MM.1S (cell line): ENCODE measurements around the gene PLCB1.

Experiments
- DNase-seq: peaks from one replicate; pipeline ENCODE4 v3.0.0-alpha.2; 2015
- H2AFZ ChIP-seq: fragments of 300-600 bp; sonication (generic); 2 replicates; pipeline ENCODE4 v1.6.0; 2016; ENCODE audit warnings: antibody characterized with exemption, low read length
- H3F3A ChIP-seq: fragments of 300-600 bp; sonication (generic); 2 replicates; pipeline ENCODE4 v1.6.1; 2016; ENCODE audit warnings: mild to moderate bottlenecking, antibody characterized with exemption, low read length, moderate library complexity, mixed read lengths; ENCODE audit not compliant: insufficient read depth
- H3K27ac ChIP-seq: fragments of 300-600 bp; sonication (generic); 2 replicates; pipeline ENCODE4 v1.5.1; 2016; ENCODE audit warnings: mild to moderate bottlenecking, low read length
- H3K27me3 ChIP-seq: fragments of 300-600 bp; sonication (generic); replicated peaks from 2 replicates; pipeline ENCODE4 v1.6.0; 2016; ENCODE audit warnings: low read length; ENCODE audit not compliant: insufficient read depth
- H3K36me3 ChIP-seq: fragments of 300-600 bp; sonication (generic); replicated peaks from 2 replicates; pipeline ENCODE4 v1.6.1; 2016; ENCODE audit warnings: mild to moderate bottlenecking, low read length, mixed read lengths; ENCODE audit not compliant: insufficient read depth
- H3K4me1 ChIP-seq: fragments of 300-600 bp; sonication (generic); 2 replicates; pipeline ENCODE4 v1.6.1; 2016; ENCODE audit warnings: low read length, mixed read lengths
- H3K4me2 ChIP-seq: fragments of 300-600 bp; sonication (generic); 2 replicates; pipeline ENCODE4 v1.6.0; 2016; ENCODE audit warnings: low read depth, low read length
- H3K4me3 ChIP-seq: fragments of 300-600 bp; sonication (generic); 2 replicates; pipeline ENCODE4 v1.5.1; 2016; ENCODE audit warnings: low read length, mixed read lengths
- H3K79me2 ChIP-seq: fragments of 300-600 bp; sonication (generic); 2 replicates; pipeline ENCODE4 v1.6.1; 2016; ENCODE audit warnings: mixed run types, low read length, mixed read lengths
- H3K9ac ChIP-seq: fragments of 300-600 bp; sonication (generic); 2 replicates; pipeline ENCODE4 v1.6.1; 2016; ENCODE audit warnings: low read length, mixed read lengths
- H3K9me2 ChIP-seq: fragments of 300-600 bp; sonication (generic); replicated peaks from 2 replicates; pipeline ENCODE4 v1.6.1; 2016; ENCODE audit warnings: mild to moderate bottlenecking, low read length, mixed read lengths; ENCODE audit not compliant: insufficient read depth
- H3K9me3 ChIP-seq: fragments of 300-600 bp; sonication (generic); replicated peaks from 2 replicates; pipeline ENCODE4 v1.6.1; 2016; ENCODE audit warnings: mild to moderate bottlenecking, low read length, mixed read lengths; ENCODE audit not compliant: insufficient read depth
- H4K20me1 ChIP-seq: fragments of 300-600 bp; sonication (generic); 2 replicates; pipeline ENCODE4 v1.6.1; 2016; ENCODE audit warnings: mild to moderate bottlenecking, low read length, moderate library complexity, mixed read lengths; ENCODE audit not compliant: insufficient read depth
- EZH2 ChIP-seq: fragments of 300-600 bp; sonication (generic); optimal IDR thresholded peaks from 2 replicates; pipeline ENCODE3; 2017; ENCODE audit warnings: low read depth, mild to moderate bottlenecking, antibody characterized with exemption, low read length, mixed read lengths
- EZH2phosphoT487 ChIP-seq: fragments of 300-600 bp; sonication (generic); IDR thresholded peaks from 2 replicates; pipeline ENCODE4 v1.6.1; 2018; ENCODE audit warnings: antibody characterized with exemption, low read length
- TF ChIP-seq, protein P1 (sequence below): fragments of 300-600 bp; sonication (generic); IDR thresholded peaks from 2 replicates; pipeline ENCODE4 v1.5.1; 2016; ENCODE audit warnings: antibody characterized with exemption, low read length, mixed read lengths

Gene PLCB1

DNA sequence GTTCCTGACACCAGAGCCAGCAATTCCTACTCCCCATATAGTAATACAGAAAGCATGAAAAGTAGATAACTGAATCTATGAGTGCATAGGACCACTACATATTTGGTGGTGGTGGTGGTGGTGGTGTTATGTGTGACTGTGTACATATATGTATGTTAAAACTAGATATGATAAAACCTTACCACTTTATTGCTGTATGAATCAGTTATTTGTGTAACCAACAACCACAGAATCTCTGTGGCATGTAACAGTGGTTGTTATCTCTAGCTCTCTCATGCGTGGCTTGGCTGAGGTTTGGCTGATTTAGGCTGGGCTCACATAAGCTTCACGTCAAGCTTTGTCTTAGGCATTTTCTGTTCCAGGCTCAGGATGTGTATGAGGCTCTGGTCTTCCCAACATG, 55.7 kb downstream of the PLCB1 start:
- Histone ChIP-seq H4K20me1 (no peaks in the 10 kb centered on the region), H3K27me3 (no peaks in the 10 kb centered on the region), H2AFZ (no peak overlapping the region), H3K36me3 (no peaks in the 10 kb centered on the region), H3K27ac (no peak overlapping the region), H3K79me2 (no peaks in the 10 kb centered on the region), H3K9ac (no peak overlapping the region), H3K9me2 (no peaks in the 10 kb centered on the region), H3K4me1 (no peaks in the 10 kb centered on the region), H3F3A (no peaks in the 10 kb centered on the region), H3K4me3 (no peak overlapping the region), H3K9me3 (no peaks in the 10 kb centered on the region), H3K4me2 (no peak overlapping the region)
- TF ChIP-seq EZH2phosphoT487 (no peak), EZH2 (no peak)
- TF ChIP-seq, protein P1, sequence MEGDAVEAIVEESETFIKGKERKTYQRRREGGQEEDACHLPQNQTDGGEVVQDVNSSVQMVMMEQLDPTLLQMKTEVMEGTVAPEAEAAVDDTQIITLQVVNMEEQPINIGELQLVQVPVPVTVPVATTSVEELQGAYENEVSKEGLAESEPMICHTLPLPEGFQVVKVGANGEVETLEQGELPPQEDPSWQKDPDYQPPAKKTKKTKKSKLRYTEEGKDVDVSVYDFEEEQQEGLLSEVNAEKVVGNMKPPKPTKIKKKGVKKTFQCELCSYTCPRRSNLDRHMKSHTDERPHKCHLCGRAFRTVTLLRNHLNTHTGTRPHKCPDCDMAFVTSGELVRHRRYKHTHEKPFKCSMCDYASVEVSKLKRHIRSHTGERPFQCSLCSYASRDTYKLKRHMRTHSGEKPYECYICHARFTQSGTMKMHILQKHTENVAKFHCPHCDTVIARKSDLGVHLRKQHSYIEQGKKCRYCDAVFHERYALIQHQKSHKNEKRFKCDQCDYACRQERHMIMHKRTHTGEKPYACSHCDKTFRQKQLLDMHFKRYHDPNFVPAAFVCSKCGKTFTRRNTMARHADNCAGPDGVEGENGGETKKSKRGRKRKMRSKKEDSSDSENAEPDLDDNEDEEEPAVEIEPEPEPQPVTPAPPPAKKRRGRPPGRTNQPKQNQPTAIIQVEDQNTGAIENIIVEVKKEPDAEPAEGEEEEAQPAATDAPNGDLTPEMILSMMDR, result no peak
- DNase-seq, result no peak

DNA sequence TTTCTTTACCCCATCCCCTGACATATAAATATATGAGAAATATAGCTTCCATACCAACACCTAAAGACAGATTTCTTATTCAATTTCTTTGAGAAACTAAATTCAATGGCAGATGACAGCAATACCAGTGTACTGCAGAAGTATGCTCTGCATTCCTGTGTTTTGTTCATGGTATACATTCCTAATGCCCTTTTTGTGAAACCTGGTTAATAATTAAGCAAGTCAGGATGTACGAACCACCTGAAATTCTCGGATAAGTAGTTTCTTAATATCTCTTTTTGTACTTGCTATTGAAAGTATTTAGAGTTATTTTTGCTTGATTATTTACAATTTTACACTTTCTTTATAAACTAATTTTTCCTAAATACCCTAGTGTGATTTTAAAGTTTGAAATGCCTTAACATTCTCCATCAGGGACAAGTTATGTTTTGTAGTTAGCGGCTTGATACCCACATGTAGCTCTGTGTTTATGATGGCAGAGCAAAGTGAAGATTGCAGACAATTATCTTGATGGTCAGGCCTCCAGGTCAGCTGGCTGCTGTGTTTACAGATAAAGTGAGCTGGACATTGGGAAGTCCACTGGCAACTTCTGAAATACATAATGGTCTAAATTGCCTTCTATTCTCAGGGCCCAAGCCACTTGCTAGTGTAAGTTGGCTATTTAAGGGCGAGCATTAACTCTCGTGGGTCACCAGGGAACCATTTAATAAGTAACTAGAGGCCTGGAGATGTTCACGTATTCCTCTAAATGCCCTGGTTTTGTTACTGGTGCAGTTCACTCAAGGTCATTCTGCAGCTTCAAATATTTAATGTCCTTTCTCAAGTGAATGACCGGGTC, 58.2 kb downstream of the PLCB1 start:
- Histone ChIP-seq H2AFZ (no peak overlapping the region), H3K9me3 (no peaks in the 10 kb centered on the region), H3K36me3 (no peaks in the 10 kb centered on the region), H3K9ac (no peak overlapping the region), H3K79me2 (no peaks in the 10 kb centered on the region), H3K27ac (no peak overlapping the region), H4K20me1 (no peaks in the 10 kb centered on the region), H3K4me2 (no peak overlapping the region), H3K9me2 (no peaks in the 10 kb centered on the region), H3K4me1 (no peaks in the 10 kb centered on the region), H3F3A (no peaks in the 10 kb centered on the region), H3K4me3 (no peak overlapping the region), H3K27me3 (no peaks in the 10 kb centered on the region)
- TF ChIP-seq EZH2 (no peak), EZH2phosphoT487 (no peak)
- TF ChIP-seq, protein P1, result no peak
- DNase-seq, result no peak

DNA sequence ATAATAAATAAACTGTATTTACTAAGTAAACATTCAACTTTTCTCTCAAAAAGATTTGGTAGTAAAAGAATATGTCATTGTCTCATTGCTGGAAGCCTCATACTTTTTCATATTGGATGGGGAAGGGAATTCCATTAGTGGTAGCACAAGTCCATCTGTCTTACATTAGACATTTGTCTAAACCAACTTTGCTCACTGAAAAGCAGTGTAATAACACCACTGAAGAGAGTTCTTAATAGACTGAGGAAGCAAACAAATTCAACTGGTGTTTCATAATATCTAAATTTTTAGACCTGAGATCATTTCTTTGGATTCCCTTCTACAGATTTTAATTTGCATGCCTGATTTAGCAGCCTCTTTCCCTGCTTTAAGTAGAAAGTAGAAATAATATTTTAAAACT, 62.7 kb downstream of the PLCB1 start:
- no peak overlapping the region for H3K4me3 ChIP-seq
- H3K27me3 ChIP-seq, result no peaks in the 10 kb centered on the region
- no peaks in the 10 kb centered on the region for H3K9me3 ChIP-seq
- H3K4me2 ChIP-seq, result no peak overlapping the region
- H3K4me1 ChIP-seq, result no peaks in the 10 kb centered on the region
- H3F3A ChIP-seq, result no peaks in the 10 kb centered on the region
- H3K9ac ChIP-seq, result no peak overlapping the region
- H3K9me2 ChIP-seq, result no peaks in the 10 kb centered on the region
- no peak for DNase-seq
- TF ChIP-seq, protein P1, result no peak
- no peak for TF ChIP-seq EZH2
- no peak for TF ChIP-seq EZH2phosphoT487
- no peaks in the 10 kb centered on the region for H3K36me3 ChIP-seq
- no peaks in the 10 kb centered on the region for H3K79me2 ChIP-seq
- no peak overlapping the region for H2AFZ ChIP-seq
- no peaks in the 10 kb centered on the region for H4K20me1 ChIP-seq
- H3K27ac ChIP-seq, result no peak overlapping the region
